Measurements from ENCODE around the gene UVRAG.

DNA sequence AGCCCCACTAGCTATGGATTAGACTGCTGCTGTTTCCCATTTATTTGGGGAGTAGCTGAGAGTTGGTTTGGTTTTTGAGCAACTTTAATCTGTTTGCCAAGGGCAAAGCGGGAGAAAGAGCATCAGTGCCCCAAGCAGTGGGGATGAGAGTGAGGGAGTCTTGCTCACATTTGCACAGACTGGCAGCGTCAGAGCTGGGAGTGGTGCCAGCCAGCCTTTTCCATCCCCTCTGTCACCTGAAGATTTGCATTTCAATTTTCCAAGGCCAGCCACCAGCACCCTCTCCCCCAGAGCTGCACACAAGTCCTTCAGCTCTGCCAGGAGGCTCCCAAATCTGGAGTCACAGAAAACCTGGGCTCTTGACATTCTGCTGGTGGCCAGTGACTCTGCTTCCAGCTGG, 21.0 kb upstream of the UVRAG start:
- no peak for TF ChIP-seq POLR2A (IDR thresholded peaks at IDR 0.05; ENCODE audit: low read length)
- TF ChIP-seq GATA1 (IDR thresholded peaks at IDR 0.05; ENCODE audit: low read depth, low read length) = no peak
